22Rv1 (cell line): ENCODE measurements around the gene FIBCD1.

Experiments
- CTCF ChIP-seq: fragments of 450-650 bp; IDR thresholded peaks from 2 replicates; pipeline ENCODE4 v1.5.1; 2017; ENCODE audit warnings: mild to moderate bottlenecking
- ZFX ChIP-seq: fragments of 450-650 bp; IDR thresholded peaks from 2 replicates; pipeline ENCODE4 v1.6.1; 2017; ENCODE audit warnings: antibody characterized with exemption, borderline replicate concordance

GRCh38 chr9:130954317-130954716, 15.3 kb upstream of the FIBCD1 start:
- TF ChIP-seq CTCF (no peak), ZFX (no peak)
